GM15510 (cell line): Measurements from ENCODE around the gene CCSER2.

Source experiments
- POLR2A ChIP-seq: IDR thresholded peaks from 3 replicates; pipeline ENCODE4 v1.6.1; 2011; ENCODE audit warnings: borderline replicate concordance; ENCODE audit not compliant: insufficient read length; ENCODE audit errors: extremely low read depth

CCSER2 gene, protein sequence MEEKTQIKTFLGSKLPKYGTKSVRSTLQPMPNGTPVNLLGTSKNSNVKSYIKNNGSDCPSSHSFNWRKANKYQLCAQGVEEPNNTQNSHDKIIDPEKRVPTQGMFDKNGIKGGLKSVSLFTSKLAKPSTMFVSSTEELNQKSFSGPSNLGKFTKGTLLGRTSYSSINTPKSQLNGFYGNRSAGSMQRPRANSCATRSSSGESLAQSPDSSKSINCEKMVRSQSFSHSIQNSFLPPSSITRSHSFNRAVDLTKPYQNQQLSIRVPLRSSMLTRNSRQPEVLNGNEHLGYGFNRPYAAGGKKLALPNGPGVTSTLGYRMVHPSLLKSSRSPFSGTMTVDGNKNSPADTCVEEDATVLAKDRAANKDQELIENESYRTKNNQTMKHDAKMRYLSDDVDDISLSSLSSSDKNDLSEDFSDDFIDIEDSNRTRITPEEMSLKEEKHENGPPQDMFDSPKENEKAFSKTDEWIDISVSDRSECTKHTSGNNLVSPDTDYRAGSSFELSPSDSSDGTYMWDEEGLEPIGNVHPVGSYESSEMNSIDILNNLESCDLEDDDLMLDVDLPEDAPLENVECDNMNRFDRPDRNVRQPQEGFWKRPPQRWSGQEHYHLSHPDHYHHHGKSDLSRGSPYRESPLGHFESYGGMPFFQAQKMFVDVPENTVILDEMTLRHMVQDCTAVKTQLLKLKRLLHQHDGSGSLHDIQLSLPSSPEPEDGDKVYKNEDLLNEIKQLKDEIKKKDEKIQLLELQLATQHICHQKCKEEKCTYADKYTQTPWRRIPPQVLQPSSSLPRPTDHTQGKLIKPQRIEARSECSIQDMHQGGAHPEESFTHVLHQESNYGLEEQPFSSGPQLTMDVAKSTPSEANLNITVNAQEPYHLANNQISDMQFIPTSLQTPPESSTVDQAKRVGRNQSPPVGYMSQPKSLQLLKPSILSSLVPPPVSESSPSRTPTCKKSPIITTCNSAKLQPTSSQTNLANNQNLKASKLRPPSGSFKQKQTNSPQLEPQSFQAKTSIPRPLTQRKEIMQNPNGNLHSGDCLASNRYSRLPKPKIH

DNA sequence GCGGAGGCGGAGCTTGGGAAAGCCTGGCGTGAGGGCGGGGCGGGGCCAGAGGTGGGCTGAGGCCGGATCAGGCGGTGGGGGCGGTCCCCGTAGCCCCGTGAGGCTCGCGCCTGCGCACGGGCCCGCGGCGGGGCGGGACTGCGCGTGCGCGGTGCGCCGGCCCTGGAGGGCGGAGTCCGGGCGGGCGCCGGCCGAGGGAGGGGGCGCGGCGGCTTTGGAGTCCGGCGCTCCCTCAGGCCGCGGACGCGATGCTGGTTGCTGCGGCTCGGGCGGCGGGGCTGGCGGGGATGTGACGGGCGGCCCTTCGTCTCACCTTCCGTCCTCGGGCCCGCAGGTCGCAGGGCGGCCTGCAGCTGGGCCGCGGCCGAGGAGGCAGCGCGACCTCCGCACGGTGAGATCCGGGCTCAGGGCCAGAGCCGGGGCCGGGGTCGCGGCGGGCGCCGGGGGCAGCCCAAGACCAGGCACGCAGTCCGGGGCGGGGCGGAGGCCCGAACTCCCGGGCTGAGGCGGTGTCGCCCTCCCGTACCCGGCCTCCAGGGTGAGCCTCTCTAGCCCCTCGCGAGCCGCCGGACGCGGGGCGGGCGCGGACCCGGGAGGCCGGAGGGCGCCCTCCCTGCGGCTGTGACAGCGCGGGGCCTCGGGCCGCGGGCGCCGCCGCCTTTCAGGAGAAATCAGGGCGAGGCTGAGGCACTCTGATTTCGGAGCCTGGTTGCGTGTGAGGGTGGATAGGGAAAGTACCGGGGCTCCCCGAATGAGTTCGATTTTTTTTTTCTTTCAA is at the start of gene CCSER2:
Gene CCSER2 (plus strand): TSS at position 172 of the 778 bp plus-strand sequence. CDS start 42,464 bp downstream, outside the sequence.
- peak; percentile 74 for TF ChIP-seq POLR2A

DNA sequence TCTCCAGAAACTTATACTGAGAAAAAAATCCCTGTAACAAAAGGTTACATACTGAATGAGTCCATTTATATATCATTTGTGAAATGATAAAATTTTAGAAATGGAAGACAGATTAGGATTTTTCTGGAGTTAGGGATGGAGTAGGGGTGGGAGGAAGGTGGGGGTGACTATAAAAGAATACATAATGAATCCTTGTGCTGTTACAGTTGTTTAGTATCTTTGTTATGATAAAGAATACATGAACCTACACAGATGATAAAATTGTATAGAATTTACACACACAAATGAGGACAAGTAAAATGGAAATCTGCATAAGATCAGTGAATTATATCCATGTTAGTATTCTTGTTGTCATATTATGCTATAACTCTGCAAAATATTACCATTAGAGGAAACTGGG is 41.7 kb upstream of the CCSER2 start:
- TF ChIP-seq POLR2A: no peak

DNA sequence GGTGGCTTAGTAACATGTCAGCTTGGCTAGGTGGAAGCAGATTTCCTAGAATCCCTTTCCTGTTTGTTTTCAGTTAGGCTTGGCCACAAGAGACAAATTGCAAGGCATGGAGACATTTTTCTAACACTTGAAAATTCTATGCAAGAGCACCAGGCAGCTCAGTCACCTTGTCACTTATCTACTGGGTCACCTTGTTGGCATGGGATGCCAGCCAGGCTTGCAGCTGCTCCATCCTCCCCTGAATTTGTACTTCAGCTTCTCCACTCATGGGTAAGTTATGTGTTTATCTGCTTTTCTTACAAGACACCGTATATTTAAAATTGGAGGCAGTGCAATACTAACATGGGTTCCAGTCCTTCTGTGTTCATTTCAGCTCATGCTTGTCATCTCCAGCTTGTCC is 40.2 kb upstream of the CCSER2 start:
- TF ChIP-seq POLR2A: no peak

DNA sequence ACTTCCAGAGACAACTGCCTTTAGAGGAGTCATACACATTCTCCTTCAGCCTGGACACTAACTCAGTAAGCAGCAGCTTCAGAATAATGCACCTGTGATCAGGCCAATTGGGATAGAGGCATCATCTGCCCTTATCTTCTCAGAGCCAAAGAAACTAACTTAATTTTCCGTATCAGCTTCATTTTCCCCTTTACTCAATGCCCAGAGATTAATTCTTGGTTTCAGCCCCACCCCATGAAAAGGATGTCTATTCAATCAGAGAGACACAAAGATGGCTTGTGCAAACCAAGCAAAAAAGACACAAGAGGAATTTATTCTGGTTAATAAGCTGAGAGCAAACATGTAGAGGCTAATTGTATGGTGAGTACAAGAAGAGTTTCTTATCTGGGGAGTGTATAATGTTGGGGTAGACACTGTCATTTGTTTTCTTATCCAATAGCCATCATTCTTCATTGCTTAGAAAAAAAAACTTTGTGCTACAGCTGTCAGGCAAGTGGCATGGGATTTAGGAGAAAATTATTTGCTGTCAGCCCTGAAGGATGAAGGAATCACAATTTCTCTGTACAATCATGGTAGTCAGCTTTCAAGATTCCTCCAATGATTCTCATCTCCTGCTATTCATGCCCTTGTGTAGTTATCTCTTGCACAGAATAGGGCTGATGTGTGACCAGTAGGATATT is 38.7 kb upstream of the CCSER2 start:
- no peak for TF ChIP-seq POLR2A

DNA sequence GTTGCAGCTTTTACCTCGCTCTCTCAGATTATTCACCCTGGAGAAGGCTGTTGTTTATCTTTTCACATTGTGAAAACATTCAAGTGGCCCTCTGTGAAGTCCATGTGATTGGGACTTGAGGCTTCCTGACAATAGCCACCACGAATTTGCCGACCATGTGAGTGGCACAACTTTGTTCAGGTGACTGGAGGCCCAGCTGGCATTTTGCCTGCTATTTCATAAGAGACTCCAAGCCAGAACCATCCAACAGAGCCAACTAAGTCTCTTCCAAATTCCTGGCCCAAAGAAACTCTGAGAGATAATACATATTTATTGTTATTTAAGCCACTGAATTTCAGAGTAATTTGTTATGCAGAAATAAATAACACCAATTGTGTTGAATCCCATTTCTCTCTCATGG is 38.2 kb upstream of the CCSER2 start:
- no peak for TF ChIP-seq POLR2A

DNA sequence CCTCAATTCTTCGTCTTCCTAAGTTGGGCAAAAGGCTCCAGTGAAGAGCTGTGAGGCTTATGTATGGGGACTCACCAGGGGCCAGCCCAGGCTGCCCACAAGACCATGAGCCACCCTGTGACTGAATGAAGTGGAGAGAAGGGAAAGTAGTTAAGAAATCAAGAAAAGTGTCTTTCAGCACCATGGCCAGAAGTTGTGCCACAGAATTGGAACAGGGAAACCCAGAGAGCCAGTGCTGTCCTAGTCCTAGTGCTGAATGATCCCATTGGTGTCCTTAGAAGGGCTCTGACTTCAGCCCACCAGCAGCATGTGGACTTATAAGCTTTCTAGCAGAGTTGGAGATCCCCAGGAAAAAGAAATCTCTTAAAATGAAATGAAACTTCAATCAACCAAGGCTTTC is 37.0 kb upstream of the CCSER2 start:
- TF ChIP-seq POLR2A: no peak

DNA sequence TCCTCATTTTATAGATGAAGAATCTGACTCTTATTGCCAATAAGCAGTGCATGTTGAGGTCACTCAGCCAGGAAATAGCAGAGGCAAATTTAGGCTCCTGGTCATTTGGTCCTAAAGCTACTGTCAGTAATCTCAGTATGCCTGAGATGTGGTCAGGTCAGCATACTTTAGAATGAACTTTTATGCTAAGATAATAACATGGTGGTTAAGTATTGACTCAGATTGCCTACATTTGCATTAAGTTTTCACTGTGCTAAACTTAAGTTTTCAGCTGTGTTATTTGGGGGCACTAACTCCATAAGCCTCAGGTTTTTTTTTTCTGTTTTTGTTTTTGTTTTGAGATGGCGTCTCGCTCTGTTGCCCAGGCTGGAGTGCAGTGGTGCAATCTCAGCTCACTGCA is 35.9 kb upstream of the CCSER2 start:
- TF ChIP-seq POLR2A: no peak

DNA sequence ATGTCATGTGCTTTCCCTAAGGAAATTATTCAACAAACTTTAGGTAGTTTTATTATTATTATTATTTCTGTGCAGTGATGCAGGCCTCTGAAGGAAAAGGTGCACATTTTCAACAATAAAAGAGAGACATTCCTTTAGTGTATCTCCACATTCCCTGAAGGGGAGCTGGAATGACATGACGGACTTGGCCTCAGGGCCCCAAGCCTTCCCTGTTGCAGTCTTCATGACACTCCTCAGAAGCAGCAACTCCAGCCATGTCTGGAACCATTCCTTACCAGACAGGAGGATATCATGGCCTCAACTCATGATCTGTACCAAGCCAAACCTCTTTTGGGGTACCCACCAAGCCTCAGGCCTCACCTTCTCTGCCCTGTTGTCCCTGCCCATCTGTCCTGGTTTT is 35.2 kb upstream of the CCSER2 start:
- no peak for TF ChIP-seq POLR2A

DNA sequence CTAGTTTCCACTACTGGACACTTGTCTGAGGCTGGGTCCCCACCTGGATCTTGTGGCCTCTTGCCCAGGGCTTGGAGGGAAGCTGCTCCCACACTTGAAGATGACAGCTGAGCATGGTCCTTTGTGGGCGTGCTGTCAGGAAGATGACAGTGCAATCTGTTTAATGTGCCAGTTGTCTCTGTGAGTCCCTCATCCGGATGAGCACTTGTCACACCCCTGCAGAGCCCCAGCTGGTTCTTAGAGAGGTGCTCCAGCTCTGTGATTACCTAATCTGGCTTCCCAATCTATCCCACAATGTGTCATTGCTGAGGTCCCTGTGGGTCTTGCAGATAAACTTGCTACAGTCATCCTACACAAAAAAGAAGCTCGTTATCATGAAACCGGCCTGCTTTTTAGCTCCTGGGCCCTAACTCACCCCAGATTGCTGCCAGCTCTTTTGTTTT is 34.8 kb upstream of the CCSER2 start:
- no peak for TF ChIP-seq POLR2A

DNA sequence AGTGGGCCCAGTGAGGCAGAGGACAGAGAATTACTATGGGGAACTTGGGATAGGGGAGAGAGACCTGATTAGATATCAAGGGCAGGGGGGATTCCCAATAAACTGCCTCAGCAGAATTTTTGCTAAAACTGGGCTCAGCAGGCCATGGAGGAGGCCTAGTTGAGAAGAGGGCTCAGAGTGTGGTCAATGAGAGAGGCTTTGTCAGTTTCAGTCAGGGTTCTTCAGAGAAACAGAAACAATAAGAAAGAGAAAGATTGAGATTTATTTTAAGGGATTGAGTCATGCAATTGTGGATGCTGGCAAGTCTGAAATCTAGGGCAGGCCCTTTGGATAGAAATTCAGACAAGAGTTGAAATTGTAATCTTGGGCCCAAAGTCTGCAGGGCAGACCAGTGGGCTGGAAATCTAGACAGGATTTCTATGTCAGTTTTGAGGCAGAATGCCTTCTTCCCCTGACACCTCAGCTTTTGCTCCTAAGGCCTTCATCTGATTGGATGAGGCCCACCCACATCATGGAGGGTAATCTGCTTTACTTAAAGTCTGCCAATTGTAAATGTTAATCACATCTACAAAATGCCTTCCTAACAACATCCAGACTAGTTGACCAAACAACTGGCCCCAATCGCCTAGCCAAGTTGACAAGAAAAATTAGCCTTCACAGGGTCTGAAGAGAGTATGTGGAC is 33.5 kb upstream of the CCSER2 start:
- no peak for TF ChIP-seq POLR2A

DNA sequence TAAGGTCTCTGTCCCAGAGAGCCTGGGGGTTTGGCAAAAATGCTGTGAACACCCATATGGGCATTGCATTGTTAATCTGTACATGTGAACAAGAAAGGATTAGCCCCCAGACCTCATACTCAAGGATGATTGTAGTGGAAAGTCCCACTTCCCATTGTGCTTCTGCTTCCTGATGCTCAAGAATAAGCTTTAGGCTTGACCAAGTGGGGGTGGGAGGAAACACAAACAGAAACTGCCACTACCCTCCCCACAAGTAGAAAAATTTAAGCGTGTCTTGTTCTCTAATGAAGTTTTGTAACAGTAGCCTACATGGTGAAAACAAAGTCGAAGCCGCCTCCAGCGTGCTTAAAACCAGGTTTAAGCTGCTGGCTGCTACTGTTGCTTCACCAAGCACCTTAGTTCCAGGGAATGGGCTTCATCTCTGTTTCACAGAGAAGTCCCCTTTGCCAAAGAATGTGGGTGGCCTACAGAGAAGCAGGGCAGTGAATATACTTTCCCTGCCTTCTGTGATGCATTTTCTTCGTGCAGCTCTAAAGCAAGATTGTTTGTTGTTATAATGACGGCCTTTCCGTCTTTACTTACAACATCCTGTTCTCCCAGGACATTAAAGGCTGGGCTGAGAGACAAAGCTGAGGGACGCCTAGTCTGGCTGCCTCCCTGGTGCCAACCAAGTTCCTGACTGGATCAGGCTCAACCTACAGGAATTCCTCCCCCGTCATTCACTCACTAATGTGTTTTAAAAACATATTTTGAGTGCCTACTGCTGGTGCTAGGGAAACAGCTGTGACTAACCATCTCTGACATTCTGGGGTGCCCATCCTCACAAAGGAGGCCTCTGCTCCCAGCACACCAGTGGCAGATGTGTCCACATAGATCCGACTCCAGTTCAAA is 32.1 kb upstream of the CCSER2 start:
- TF ChIP-seq POLR2A: no peak

DNA sequence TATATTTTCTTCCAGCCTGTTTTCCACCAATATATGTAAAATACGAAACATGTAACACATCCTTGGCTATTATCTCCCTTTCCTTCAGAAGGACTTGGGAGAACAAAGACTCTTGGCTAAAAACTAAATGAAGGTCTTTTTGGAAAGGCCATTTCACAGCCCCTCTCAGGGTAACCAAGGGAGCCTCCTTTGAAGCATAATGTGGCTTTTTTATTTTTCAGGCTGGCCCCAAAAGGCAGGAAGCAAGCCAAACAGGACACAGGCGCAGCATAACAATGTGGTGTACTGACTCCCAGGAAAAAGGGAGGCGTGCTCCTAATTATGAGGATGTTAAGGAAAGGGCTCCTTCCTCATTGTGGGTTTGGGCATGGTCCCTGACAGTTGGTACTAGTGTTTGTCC is 30.3 kb upstream of the CCSER2 start:
- no peak for TF ChIP-seq POLR2A
